Measurements from ENCODE around the gene FAM236D.
"Not testable (repeated sequence)": the region's sequence is repeated elsewhere in the genome, so short reads cannot be mapped to it uniquely, and the experiment has no call there.

DNA sequence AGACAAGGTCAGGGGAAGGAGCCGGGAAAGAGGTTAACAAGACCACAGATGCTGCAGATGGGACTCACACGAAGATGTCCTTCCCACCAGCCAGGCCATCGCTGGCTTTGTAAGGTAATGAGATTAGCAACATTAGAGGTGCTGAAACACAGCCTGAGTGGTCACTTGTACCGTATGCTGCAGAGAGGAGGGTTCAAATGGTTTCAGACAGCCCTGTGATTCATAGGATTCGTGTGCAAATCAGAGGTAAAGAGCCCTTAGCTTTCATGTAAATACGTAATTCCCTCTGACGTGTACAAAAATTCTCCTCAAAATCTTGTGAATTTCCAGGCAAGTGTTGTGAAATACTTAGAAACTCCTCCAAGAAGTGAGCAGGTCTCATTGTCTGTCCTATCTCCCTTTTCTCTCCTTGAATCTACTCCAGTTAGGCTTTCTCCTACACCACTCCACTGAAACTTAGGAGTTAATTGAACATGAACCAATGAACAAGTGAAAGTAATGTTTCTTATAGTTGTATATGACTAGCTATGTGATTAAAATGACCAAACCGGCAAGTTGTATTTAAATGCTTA is 24.6 kb downstream of the FAM236D start:
- TF ChIP-seq, protein P1, sequence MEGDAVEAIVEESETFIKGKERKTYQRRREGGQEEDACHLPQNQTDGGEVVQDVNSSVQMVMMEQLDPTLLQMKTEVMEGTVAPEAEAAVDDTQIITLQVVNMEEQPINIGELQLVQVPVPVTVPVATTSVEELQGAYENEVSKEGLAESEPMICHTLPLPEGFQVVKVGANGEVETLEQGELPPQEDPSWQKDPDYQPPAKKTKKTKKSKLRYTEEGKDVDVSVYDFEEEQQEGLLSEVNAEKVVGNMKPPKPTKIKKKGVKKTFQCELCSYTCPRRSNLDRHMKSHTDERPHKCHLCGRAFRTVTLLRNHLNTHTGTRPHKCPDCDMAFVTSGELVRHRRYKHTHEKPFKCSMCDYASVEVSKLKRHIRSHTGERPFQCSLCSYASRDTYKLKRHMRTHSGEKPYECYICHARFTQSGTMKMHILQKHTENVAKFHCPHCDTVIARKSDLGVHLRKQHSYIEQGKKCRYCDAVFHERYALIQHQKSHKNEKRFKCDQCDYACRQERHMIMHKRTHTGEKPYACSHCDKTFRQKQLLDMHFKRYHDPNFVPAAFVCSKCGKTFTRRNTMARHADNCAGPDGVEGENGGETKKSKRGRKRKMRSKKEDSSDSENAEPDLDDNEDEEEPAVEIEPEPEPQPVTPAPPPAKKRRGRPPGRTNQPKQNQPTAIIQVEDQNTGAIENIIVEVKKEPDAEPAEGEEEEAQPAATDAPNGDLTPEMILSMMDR (conservative IDR thresholded peaks at IDR 0.05): not testable (repeated sequence)
- TF ChIP-seq ZFX (IDR thresholded peaks at IDR 0.05): not testable (repeated sequence)

Measured in C4-2B (cell line).